HepG2 (cell line): ENCODE results near the gene DUXA. TPM values are rescaled to one million over a fixed set of nuclear protein-coding genes. Genes with fewer than 3 reads are reported as not detected.

ENCODE experiments used
- ELF1 ChIP-seq: sonication (generic); formaldehyde crosslinking; IDR thresholded peaks from 2 replicates; pipeline ENCODE4 v1.4.0; 2020; ENCODE audit warnings: missing genetic modification reagents
- HOXD1 ChIP-seq: sonication (generic); formaldehyde crosslinking; IDR thresholded peaks from 2 replicates; pipeline ENCODE4 v1.5.0; 2020; ENCODE audit warnings: missing genetic modification reagents
- MAFF ChIP-seq: IDR thresholded peaks from 2 replicates; pipeline ENCODE4 v1.6.1; 2011; ENCODE audit warnings: low read depth, low read length, improper control_type of control experiment
- NFE2L2 ChIP-seq: fragments of 150-350 bp; IDR thresholded peaks from 2 replicates; pipeline ENCODE4 v1.6.1; 2014; ENCODE audit warnings: low read length
- NR2F6 ChIP-seq, 2 experiments: IDR thresholded peaks; 2 replicates each; pipeline ENCODE4 v1.6.1; 2016; ENCODE audit warnings: antibody characterized with exemption in 1 of 2, mild to moderate bottlenecking in 1 of 2
- RAD21 ChIP-seq: fragments of 450-650 bp; formaldehyde crosslinking; IDR thresholded peaks from 2 replicates; pipeline ENCODE4 v1.5.0; 2020; ENCODE audit warnings: mild to moderate bottlenecking
- REXO4 ChIP-seq: sonication (generic); formaldehyde crosslinking; IDR thresholded peaks from 2 replicates; pipeline ENCODE4 v1.8.0; 2022; ENCODE audit warnings: missing genetic modification reagents, mild to moderate bottlenecking, borderline replicate concordance
- SAP130 ChIP-seq: IDR thresholded peaks from 2 replicates; pipeline ENCODE4 v1.6.1; 2016; ENCODE audit warnings: low read depth
- SMAD3 ChIP-seq: sonication (generic); formaldehyde crosslinking; IDR thresholded peaks from 2 replicates; pipeline ENCODE4 v1.4.0; 2020; ENCODE audit warnings: missing genetic modification reagents
- TBX3 ChIP-seq: fragments of 450-650 bp; IDR thresholded peaks from 2 replicates; pipeline ENCODE4 v1.6.1; 2017; ENCODE audit warnings: antibody characterized with exemption, mild to moderate bottlenecking, inconsistent platforms, borderline replicate concordance
- TOPORS ChIP-seq: sonication (generic); formaldehyde crosslinking; IDR thresholded peaks from 2 replicates; pipeline ENCODE4 v1.8.0; 2023; ENCODE audit warnings: mild to moderate bottlenecking, missing genetic modification reagents
- U2AF1 ChIP-seq: fragments of 200-400 bp; formaldehyde crosslinking; optimal IDR thresholded peaks from 2 replicates; pipeline ENCODE3; 2017; ENCODE audit warnings: mild to moderate bottlenecking, low read depth, low read length
- ZNF17 ChIP-seq: sonication (generic); formaldehyde crosslinking; IDR thresholded peaks from 2 replicates; pipeline ENCODE4 v1.5.0; 2020; ENCODE audit warnings: mild to moderate bottlenecking, missing genetic modification reagents
- ZNF296 ChIP-seq: sonication (generic); formaldehyde crosslinking; conservative IDR thresholded peaks from 2 replicates; pipeline ENCODE4 v1.5.0; 2020; ENCODE audit warnings: mild to moderate bottlenecking, missing genetic modification reagents
- ZNF34 ChIP-seq: sonication (generic); formaldehyde crosslinking; IDR thresholded peaks from 2 replicates; pipeline ENCODE4 v1.4.0; 2020; ENCODE audit warnings: mild to moderate bottlenecking, missing genetic modification reagents, borderline replicate concordance
- ZNF549 ChIP-seq: sonication (generic); formaldehyde crosslinking; IDR thresholded peaks from 2 replicates; pipeline ENCODE4 v1.5.0; 2020; ENCODE audit warnings: missing genetic modification reagents
- ZNF841 ChIP-seq: sonication (generic); formaldehyde crosslinking; IDR thresholded peaks from 2 replicates; pipeline ENCODE4 v1.8.1; 2023; ENCODE audit warnings: missing genetic modification reagents, borderline replicate concordance
- polyA plus RNA-seq, 8 experiments: library from polyadenylated mRNA; depleted of rRNA in 3 of 8; stranded (reverse) in 7 of 8; unstranded in 1 of 8; fragments of >200 nt; fragmentation: Illumina TruSeq in 4 of 8; extraction: Trizol in 4 of 8; gene quantifications; 2 replicates each; pipeline versions ENCODE4 v1.2.1 to v1.2.3, GENCODE V29; 2011 to 2016; ENCODE audit warnings: low read depth in 4 of 8, missing spikeins in 1 of 8, mixed read lengths in 1 of 8; ENCODE audit not compliant: insufficient read depth in 1 of 8
- total RNA-seq, 5 experiments: library from RNA; depleted of rRNA; stranded (reverse); fragments of >200 nt; fragmentation: Illumina TruSeq; extraction: Trizol; gene quantifications; 2 replicates each; pipeline ENCODE4 v1.2.3, GENCODE V29; 2016; ENCODE audit warnings: low read depth in 1 of 5
- TF ChIP-seq, protein P1 (sequence below): sonication (generic); formaldehyde crosslinking; IDR thresholded peaks from 2 replicates; pipeline ENCODE4 v1.4.0; 2020; ENCODE audit warnings: missing genetic modification reagents, borderline replicate concordance
- TF ChIP-seq, protein P2 (sequence below): IDR thresholded peaks from 2 replicates; pipeline ENCODE4 v1.4.0; 2020; ENCODE audit warnings: mild to moderate bottlenecking, missing genetic modification reagents
- TF ChIP-seq, protein P3 (sequence below): sonication (generic); formaldehyde crosslinking; IDR thresholded peaks from 2 replicates; pipeline ENCODE4 v1.5.0; 2020; ENCODE audit warnings: missing genetic modification reagents

Gene DUXA
- total and polyA plus RNA-seq, 2 of the 13 experiments (the other 11 are each of a cell fraction or from before 2014, with no cell fraction given), result not detected

DNA sequence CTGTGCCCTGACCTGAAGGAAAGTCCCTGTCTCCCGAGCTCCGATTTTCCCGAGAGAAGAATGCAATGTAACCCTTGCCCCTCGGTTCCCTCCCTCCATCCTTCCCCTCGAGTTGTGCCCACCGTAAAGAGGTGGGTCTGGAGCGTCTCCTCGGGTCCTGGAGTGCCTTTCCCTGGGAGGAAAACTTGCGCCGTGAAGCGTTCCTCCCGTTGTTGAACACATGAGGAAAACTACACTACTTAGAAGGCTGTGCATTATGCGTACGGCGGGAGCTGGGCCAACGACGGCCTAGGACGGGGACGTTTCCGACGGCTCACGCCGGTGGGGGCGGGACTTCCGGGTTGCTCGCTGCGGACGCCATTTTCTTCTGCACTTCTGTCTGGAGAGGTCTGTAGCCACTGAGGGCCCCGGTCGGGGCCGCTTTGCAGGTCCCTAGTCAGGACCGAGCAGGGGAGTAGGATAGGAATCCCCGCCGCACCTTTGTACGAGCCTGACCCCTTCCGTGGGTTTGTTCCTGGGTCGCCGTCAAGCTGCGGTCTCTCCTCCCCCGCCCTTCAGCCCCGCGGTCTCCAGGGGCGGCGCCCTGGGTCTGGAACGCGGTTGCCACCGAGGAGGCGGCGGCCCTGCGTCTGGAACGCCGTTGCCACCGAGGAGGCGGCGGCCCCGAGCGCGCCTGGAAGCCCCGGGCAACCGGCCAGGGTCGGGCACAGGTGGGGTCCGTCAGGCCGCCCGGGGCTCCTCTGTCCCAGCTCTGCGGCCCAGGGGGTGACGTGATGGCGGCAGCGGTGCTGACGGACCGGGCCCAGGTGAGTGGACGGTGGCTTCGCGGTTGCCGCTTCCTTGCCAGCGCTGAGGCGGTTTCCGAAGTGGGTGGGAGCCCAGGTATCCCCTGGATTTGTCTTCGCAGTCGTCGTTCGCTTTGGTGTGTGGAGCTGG, 24.1 kb upstream of the DUXA start, which contains the start of gene ZNF264 (continued):
- TF ChIP-seq, protein P1, sequence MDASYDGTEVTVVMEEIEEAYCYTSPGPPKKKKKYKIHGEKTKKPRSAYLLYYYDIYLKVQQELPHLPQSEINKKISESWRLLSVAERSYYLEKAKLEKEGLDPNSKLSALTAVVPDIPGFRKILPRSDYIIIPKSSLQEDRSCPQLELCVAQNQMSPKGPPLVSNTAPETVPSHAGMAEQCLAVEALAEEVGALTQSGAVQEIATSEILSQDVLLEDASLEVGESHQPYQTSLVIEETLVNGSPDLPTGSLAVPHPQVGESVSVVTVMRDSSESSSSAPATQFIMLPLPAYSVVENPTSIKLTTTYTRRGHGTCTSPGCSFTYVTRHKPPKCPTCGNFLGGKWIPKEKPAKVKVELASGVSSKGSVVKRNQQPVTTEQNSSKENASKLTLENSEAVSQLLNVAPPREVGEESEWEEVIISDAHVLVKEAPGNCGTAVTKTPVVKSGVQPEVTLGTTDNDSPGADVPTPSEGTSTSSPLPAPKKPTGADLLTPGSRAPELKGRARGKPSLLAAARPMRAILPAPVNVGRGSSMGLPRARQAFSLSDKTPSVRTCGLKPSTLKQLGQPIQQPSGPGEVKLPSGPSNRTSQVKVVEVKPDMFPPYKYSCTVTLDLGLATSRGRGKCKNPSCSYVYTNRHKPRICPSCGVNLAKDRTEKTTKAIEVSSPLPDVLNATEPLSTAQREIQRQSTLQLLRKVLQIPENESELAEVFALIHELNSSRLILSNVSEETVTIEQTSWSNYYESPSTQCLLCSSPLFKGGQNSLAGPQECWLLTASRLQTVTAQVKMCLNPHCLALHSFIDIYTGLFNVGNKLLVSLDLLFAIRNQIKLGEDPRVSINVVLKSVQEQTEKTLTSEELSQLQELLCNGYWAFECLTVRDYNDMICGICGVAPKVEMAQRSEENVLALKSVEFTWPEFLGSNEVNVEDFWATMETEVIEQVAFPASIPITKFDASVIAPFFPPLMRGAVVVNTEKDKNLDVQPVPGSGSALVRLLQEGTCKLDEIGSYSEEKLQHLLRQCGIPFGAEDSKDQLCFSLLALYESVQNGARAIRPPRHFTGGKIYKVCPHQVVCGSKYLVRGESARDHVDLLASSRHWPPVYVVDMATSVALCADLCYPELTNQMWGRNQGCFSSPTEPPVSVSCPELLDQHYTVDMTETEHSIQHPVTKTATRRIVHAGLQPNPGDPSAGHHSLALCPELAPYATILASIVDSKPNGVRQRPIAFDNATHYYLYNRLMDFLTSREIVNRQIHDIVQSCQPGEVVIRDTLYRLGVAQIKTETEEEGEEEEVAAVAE (CRISPR knock-in tag), result no peak
- TF ChIP-seq TBX3 (no peak), ZNF549 (no peak), ZNF34 (CRISPR knock-in tag) (no peak), ZNF841 (no peak), HOXD1 (no peak), ELF1 (CRISPR knock-in tag) (peak; percentile 94), REXO4 (CRISPR knock-in tag) (no peak), ZNF296 (CRISPR knock-in tag) (no peak), NR2F6 (IDR thresholded peaks at IDR 0.05) (no peak), NR2F6 (CRISPR knock-in tag; IDR thresholded peaks at IDR 0.05) (no peak), SMAD3 (CRISPR knock-in tag) (no peak), MAFF (no peak), RAD21 (CRISPR knock-in tag) (peak; percentile 22; the same call in 1 of the 2 replicates), NFE2L2 (no peak), U2AF1 (peak; percentile 83), TOPORS (peak; percentile 84; the same call in 1 of the 2 replicates), SAP130 (CRISPR knock-in tag) (peak; percentile 70), ZNF17 (CRISPR knock-in tag) (no peak)
- TF ChIP-seq, protein P2, sequence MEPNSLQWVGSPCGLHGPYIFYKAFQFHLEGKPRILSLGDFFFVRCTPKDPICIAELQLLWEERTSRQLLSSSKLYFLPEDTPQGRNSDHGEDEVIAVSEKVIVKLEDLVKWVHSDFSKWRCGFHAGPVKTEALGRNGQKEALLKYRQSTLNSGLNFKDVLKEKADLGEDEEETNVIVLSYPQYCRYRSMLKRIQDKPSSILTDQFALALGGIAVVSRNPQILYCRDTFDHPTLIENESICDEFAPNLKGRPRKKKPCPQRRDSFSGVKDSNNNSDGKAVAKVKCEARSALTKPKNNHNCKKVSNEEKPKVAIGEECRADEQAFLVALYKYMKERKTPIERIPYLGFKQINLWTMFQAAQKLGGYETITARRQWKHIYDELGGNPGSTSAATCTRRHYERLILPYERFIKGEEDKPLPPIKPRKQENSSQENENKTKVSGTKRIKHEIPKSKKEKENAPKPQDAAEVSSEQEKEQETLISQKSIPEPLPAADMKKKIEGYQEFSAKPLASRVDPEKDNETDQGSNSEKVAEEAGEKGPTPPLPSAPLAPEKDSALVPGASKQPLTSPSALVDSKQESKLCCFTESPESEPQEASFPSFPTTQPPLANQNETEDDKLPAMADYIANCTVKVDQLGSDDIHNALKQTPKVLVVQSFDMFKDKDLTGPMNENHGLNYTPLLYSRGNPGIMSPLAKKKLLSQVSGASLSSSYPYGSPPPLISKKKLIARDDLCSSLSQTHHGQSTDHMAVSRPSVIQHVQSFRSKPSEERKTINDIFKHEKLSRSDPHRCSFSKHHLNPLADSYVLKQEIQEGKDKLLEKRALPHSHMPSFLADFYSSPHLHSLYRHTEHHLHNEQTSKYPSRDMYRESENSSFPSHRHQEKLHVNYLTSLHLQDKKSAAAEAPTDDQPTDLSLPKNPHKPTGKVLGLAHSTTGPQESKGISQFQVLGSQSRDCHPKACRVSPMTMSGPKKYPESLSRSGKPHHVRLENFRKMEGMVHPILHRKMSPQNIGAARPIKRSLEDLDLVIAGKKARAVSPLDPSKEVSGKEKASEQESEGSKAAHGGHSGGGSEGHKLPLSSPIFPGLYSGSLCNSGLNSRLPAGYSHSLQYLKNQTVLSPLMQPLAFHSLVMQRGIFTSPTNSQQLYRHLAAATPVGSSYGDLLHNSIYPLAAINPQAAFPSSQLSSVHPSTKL, result peak; percentile 39; the same call in 1 of the 2 replicates
- TF ChIP-seq, protein P3, sequence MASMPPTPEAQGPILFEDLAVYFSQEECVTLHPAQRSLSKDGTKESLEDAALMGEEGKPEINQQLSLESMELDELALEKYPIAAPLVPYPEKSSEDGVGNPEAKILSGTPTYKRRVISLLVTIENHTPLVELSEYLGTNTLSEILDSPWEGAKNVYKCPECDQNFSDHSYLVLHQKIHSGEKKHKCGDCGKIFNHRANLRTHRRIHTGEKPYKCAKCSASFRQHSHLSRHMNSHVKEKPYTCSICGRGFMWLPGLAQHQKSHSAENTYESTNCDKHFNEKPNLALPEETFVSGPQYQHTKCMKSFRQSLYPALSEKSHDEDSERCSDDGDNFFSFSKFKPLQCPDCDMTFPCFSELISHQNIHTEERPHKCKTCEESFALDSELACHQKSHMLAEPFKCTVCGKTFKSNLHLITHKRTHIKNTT, result no peak
